Measurements from ENCODE around the gene CTBP2.
A peak's percentile ranks its signal among the peaks of the same experiment; 100 is the strongest.

The CTBP2 gene

GRCh38 chr10:125103466-125103865 lies 56.9 kb downstream of the CTBP2 start:
- no peak for TF ChIP-seq CTCF (IDR thresholded peaks at IDR 0.05; ENCODE audit: low read depth, low read length)
- H3K4me3 ChIP-seq (ENCODE audit: low read depth, low read length), result no peak overlapping the region
- no peak for DNase-seq (ENCODE audit: low read depth, low spot score)
- in situ Hi-C loops (cut with HindIII; ENCODE audit: low sequenced_read_pairs), result no loop called here

- DNase-seq (ENCODE audit: low read depth, low spot score), result no peak
- in situ Hi-C loops (cut with HindIII; ENCODE audit: low sequenced_read_pairs), result no loop called here
- no peak for TF ChIP-seq CTCF (IDR thresholded peaks at IDR 0.05; ENCODE audit: low read depth, low read length)
- H3K4me3 ChIP-seq (ENCODE audit: low read depth, low read length), result no peak overlapping the region
These were observed 57.5 kb downstream of the CTBP2 start for GRCh38 chr10:125102821-125103220.

GRCh38 chr10:125102246-125102645 lies 58.1 kb downstream of the CTBP2 start:
- peak; percentile 69 for DNase-seq (ENCODE audit: low read depth, low spot score)
- no peak overlapping the region for H3K4me3 ChIP-seq (ENCODE audit: low read depth, low read length)
- in situ Hi-C loops (cut with HindIII; ENCODE audit: low sequenced_read_pairs), result no loop called here
- no peak for TF ChIP-seq CTCF (IDR thresholded peaks at IDR 0.05; ENCODE audit: low read depth, low read length)

- in situ Hi-C loops (cut with HindIII; ENCODE audit: low sequenced_read_pairs), result no loop called here
- no peak for DNase-seq (ENCODE audit: low read depth, low spot score)
- no peak overlapping the region for H3K4me3 ChIP-seq (ENCODE audit: low read depth, low read length)
- TF ChIP-seq CTCF (IDR thresholded peaks at IDR 0.05; ENCODE audit: low read depth, low read length), result no peak
These were observed 58.8 kb downstream of the CTBP2 start for GRCh38 chr10:125101581-125101980.

GRCh38 chr10:125101049-125101448 lies 59.3 kb downstream of the CTBP2 start:
- in situ Hi-C loops (cut with HindIII; ENCODE audit: low sequenced_read_pairs), result no loop called here
- no peak overlapping the region for H3K4me3 ChIP-seq (ENCODE audit: low read depth, low read length)
- no peak for TF ChIP-seq CTCF (IDR thresholded peaks at IDR 0.05; ENCODE audit: low read depth, low read length)
- no peak for DNase-seq (ENCODE audit: low read depth, low spot score)

GRCh38 chr10:125097409-125098070 lies 62.8 kb downstream of the CTBP2 start:
- in situ Hi-C loops (cut with HindIII; ENCODE audit: low sequenced_read_pairs), result no loop called here
- TF ChIP-seq CTCF (IDR thresholded peaks at IDR 0.05; ENCODE audit: low read depth, low read length), result no peak
- no peak overlapping the region for H3K4me3 ChIP-seq (ENCODE audit: low read depth, low read length)
- no peak for DNase-seq (ENCODE audit: low read depth, low spot score)
